Suppressor macrophage treated with lipopolysaccharide for 4 hours (primary cell): ENCODE results near the gene EIF3L.

Experiments
- DNase-seq: peaks from one replicate; pipeline ENCODE4 v3.0.0-alpha.2; 2020

The EIF3L gene

GRCh38 chr22:37930270-37930951 lies 81.2 kb downstream of the EIF3L start:
- DNase-seq: peak; percentile 21

GRCh38 chr22:37930952-37931440 lies 81.8 kb downstream of the EIF3L start:
- DNase-seq: no peak

DNA sequence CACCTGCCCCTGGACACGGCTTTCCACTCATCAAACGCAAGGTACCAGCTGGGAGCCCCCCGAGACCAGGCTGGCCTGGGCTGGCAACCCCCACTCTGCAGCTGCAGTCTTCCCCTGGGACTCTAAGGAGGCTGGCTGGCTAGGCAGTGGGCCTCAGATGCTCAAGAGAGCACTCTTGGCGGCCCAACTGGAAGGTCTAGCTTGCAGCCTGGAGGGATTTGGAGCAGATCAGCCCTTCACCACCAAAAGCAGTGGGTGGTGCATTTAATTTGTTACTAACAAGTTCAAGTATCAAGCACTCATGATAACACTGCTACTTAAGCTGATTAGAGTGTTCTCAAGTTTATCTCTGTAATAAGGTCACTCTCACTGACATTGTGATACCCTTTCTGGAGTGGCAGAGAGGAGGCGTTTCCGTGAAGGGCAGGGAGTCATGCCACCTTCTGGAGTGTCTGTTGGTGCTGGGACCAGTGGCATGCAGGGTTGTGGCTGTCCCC lies 82.7 kb downstream of the EIF3L start:
- DNase-seq: no peak

DNA sequence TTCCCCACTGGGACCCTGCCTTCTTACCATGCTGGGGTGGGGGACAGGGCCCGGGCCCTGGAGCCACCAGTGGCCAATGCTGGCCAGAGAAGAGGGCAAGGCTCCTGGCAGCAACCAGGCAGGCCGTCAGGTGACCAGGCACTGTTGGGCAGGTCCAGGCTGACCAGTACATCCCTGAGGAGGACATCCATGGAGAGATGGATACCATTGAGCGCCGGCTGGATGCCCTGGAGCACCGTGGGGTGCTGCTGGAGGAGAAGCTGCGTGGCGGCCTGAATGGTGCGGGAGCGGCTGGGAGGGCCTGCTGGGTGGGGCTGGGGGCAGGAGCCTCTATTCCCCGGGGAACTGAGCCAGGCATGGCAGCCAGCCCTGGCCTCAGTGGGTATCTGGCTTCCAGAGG lies 83.2 kb downstream of the EIF3L start:
- DNase-seq: no peak

DNA sequence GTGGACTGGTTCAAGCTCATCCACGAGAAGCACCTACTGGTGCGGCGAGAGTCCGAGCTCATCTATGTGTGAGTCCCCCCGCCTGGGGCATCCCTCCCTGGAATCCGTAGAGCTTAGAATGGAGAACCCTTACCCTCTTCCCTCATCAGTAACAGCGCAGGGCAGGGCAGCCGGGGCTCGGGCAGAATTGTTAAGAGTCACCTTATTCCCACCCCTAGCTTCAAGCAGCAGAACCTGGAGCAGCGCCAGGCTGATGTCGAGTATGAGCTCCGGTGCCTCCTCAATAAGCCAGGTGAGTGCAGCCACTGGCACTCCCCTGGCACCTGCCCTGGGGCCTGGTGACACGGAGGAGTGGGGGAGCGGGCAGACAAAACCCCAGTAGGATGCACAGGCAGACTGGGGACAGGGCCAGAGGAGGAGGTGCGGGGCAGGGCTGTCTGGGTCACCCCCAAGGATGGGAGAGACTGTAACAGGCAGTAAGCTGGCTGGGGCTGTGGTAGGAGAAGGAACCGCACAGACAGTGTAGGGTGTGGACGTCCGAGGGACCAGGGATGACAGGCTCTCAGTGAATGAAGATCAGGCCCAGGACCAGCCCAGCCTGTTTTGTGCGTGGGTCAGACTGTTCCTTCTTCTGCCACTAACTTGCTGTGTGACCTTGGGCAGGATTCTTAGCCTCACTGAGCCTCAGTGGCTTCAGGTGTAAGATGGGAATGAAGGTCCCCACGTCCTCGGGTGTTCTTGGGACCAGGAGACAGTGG lies 83.8 kb downstream of the EIF3L start:
- no peak for DNase-seq

- DNase-seq: peak; percentile 96
Observed at GRCh38 chr22:37933711-37934376, 84.6 kb downstream of the EIF3L start.
